ENCODE data around the gene SPART. TPM values are rescaled to one million over a fixed set of nuclear protein-coding genes. Genes with fewer than 3 reads are reported as not detected.

Gene SPART
- total and polyA plus RNA-seq, 9 of the 15 experiments (the other 6 are each of a cell fraction or from before 2014, with no cell fraction given), result 18.7 to 79.0 (median 41.0) TPM

GRCh38 chr13:36298535-36299068, 47.6 kb downstream of the SPART start:
- ATAC-seq (0 out of 3 replicates have a peak, but pooled peaks have one; percentile 5), FAIRE-seq (no peak), DNase-seq (ENCODE audit: extremely low read depth in 1 of 4, low spot score in 3 of 4) (peak in 1 of 4 experiments; percentile 6)
- H3K36me3 ChIP-seq (ENCODE audit: control insufficient read depth, insufficient read depth, low read length), result peaks cover 3% of the 10 kb centered on the region; the same call in 2 of the 3 replicates
- H3K9me3 ChIP-seq (replicated peaks; ENCODE audit: control insufficient read depth, insufficient read depth, low read depth, low read length), result no peaks in the 10 kb centered on the region
- peaks cover 19% of the 10 kb centered on the region for H3K79me2 ChIP-seq (ENCODE audit: control insufficient read depth, insufficient read depth, low read length)
- peaks cover 0 to 5% of the 10 kb centered on the region in 2 experiments; a peak in 1 of 5 replicates for H3K4me1 ChIP-seq (replicated peaks in 1 of 2; ENCODE audit: control insufficient read depth in 2 of 2, insufficient read depth in 2 of 2, low read length in 2 of 2)
- H3K27ac ChIP-seq (ENCODE audit: extremely low read depth, low read depth, low read length), result peak overlapping the region; percentile 82; the same call in 1 of the 3 replicates
- H4K20me1 ChIP-seq (replicated peaks; ENCODE audit: control insufficient read depth, insufficient read depth, low read length), result no peaks in the 10 kb centered on the region
- H3K9me1 ChIP-seq (ENCODE audit: control insufficient read depth, insufficient read depth, low read length), result no peaks in the 10 kb centered on the region
- H3K9ac ChIP-seq (ENCODE audit: insufficient read depth in 1 of 2, low read depth in 2 of 2, low read length in 2 of 2), result peak overlapping the region; percentile 68 to 74; a peak in 3 of 4 replicates
- 20% methylated on average over 3 of the region's 4 CpGs for WGBS (ENCODE audit: insufficient coverage, low coverage, missing lambda C conversion rate)
- H2AFZ ChIP-seq (ENCODE audit: low read depth, low read length), result peak overlapping the region; percentile 96; the same call in 1 of the 2 replicates
- BruUV-seq (replicated peaks), result no TSS peak
- CTCF ChIA-PET (ENCODE audit: low intra/inter-chr PET ratio), result no interaction called here
- H3K4me3 ChIP-seq, result peak overlapping the region; percentile 81
- TF ChIP-seq PKNOX1 (IDR thresholded peaks at IDR 0.05) (0 out of 2 replicates have a peak, but pooled peaks have one; percentile 14), TAF15 (IDR thresholded peaks at IDR 0.05; ENCODE audit: low read depth, low read length) (no peak)
- peak overlapping the region; percentile 92 for H3K4me2 ChIP-seq (ENCODE audit: insufficient read depth, low read length)
- no peaks in the 10 kb centered on the region for H3K27me3 ChIP-seq (ENCODE audit: control insufficient read depth in 2 of 2, insufficient read depth in 2 of 2, low read length in 2 of 2)
- intact Hi-C loops (cut with micrococcal nuclease) (no loop called here), in situ Hi-C loops (cut with MboI) (no loop called here)
- POLR2A ChIA-PET, result interaction anchor here (0.6 to 1.2 kb wide), 5 partner anchors 11 to 447 kb away, joined by 3 to 5 read pairs (median 3); no protein-coding TSS in a partner anchor

All from K562 (cell line).